Measurements from ENCODE around the gene LARP4.
A peak's percentile ranks its signal among the peaks of the same experiment; 100 is the strongest.
"Not testable (repeated sequence)": the region's sequence is repeated elsewhere in the genome, so short reads cannot be mapped to it uniquely, and the experiment has no call there.

LARP4 gene

GRCh38 chr12:50483488-50483887 is 82.8 kb downstream of the LARP4 start:
- DNase-seq (ENCODE audit: low spot score): no peak

GRCh38 chr12:50488801-50489200 is 88.1 kb downstream of the LARP4 start:
- DNase-seq (ENCODE audit: low spot score): no peak

- not testable (repeated sequence) for DNase-seq (ENCODE audit: low spot score)
These were observed 97.4 kb downstream of the LARP4 start for GRCh38 chr12:50498119-50498518.

- DNase-seq (ENCODE audit: low spot score): peak; percentile 94
These were observed 104.4 kb downstream of the LARP4 start, which contains the start of gene DIP2B for GRCh38 chr12:50504798-50505674. Gene DIP2B, plus strand, starts transcription at chr12:50504985. Its CDS starts 156 bp downstream, at chr12:50505141.

GRCh38 chr12:50505675-50506530 is 105.2 kb downstream of the LARP4 start:
- no peak for DNase-seq (ENCODE audit: low spot score)

- no peak for DNase-seq (ENCODE audit: low spot score)
These were observed 106.2 kb downstream of the LARP4 start for GRCh38 chr12:50506753-50507473.

GRCh38 chr12:50507474-50507838 is 106.8 kb downstream of the LARP4 start:
- no peak for DNase-seq (ENCODE audit: low spot score)

- no peak for DNase-seq (ENCODE audit: low spot score)
These were observed 107.2 kb downstream of the LARP4 start for GRCh38 chr12:50507930-50508329.

GRCh38 chr12:50508414-50508813 is 107.7 kb downstream of the LARP4 start:
- no peak for DNase-seq (ENCODE audit: low spot score)

- no peak for DNase-seq (ENCODE audit: low spot score)
These were observed 108.4 kb downstream of the LARP4 start for GRCh38 chr12:50508970-50509663.

- DNase-seq (ENCODE audit: low spot score): no peak
These were observed 114.0 kb downstream of the LARP4 start for GRCh38 chr12:50514526-50515276.

GRCh38 chr12:50515587-50515986 is 114.9 kb downstream of the LARP4 start:
- no peak for DNase-seq (ENCODE audit: low spot score)

- DNase-seq (ENCODE audit: low spot score): no peak
These were observed 116.8 kb downstream of the LARP4 start for GRCh38 chr12:50517421-50518048.

- no peak for DNase-seq (ENCODE audit: low spot score)
These were observed 117.4 kb downstream of the LARP4 start for GRCh38 chr12:50518090-50518489.

- DNase-seq (ENCODE audit: low spot score): no peak
These were observed 118.7 kb downstream of the LARP4 start for GRCh38 chr12:50519353-50519752.

- no peak for DNase-seq (ENCODE audit: low spot score)
These were observed 119.9 kb downstream of the LARP4 start for GRCh38 chr12:50520416-50521207.

- not testable (repeated sequence) for DNase-seq (ENCODE audit: low spot score)
These were observed 121.1 kb downstream of the LARP4 start for GRCh38 chr12:50521781-50522180.

- no peak for DNase-seq (ENCODE audit: low spot score)
These were observed 123.1 kb downstream of the LARP4 start for GRCh38 chr12:50523772-50524171.

- no peak for DNase-seq (ENCODE audit: low spot score)
These were observed 123.9 kb downstream of the LARP4 start for GRCh38 chr12:50524621-50525020.

- no peak for DNase-seq (ENCODE audit: low spot score)
These were observed 124.7 kb downstream of the LARP4 start for GRCh38 chr12:50525422-50525821.

Data from hematopoietic multipotent progenitor cell treated with erythropoietin and hydrocortisone succinate and interleukin-3 and kit ligand, for 15 days (in vitro differentiated cells).